SU-DHL-6 (cell line): ENCODE results near the gene EGR1.

ENCODE experiments used
- H2AFZ ChIP-seq: fragments of 200-600 bp; sonication (generic); 2 replicates; pipeline ENCODE4 v1.6.1; 2014; ENCODE audit warnings: low read depth, mild to moderate bottlenecking, moderate library complexity, mixed read lengths, antibody characterized with exemption, low read length; ENCODE audit not compliant: severe bottlenecking
- H3F3A ChIP-seq: fragments of 200-600 bp; shearing (Covaris generic); 2 replicates; pipeline ENCODE4 v1.6.0; 2016; ENCODE audit warnings: antibody characterized with exemption, mild to moderate bottlenecking; ENCODE audit not compliant: insufficient read depth
- H3K27ac ChIP-seq: fragments of 200-600 bp; sonication (generic); 2 replicates; pipeline ENCODE4 v1.5.1; 2016; ENCODE audit warnings: low read depth, mild to moderate bottlenecking, low read length, moderate library complexity, mixed read lengths
- H3K27me3 ChIP-seq: fragments of 200-600 bp; sonication (generic), shearing (Covaris generic); 2 replicates; pipeline ENCODE4 v1.6.0; 2014; ENCODE audit warnings: mild to moderate bottlenecking, low read length
- H3K36me3 ChIP-seq: fragments of 200-600 bp; sonication (generic); 2 replicates; pipeline ENCODE4 v1.6.1; 2014; ENCODE audit warnings: mild to moderate bottlenecking, low read length, mixed read lengths
- H3K4me2 ChIP-seq: fragments of 300-600, 200-600 bp; shearing (Covaris generic), sonication (generic); 2 replicates; pipeline ENCODE4 v1.6.0; 2014; ENCODE audit warnings: low read length, low read depth, mild to moderate bottlenecking; ENCODE audit not compliant: poor library complexity, severe bottlenecking
- H3K4me3 ChIP-seq: fragments of 200-600 bp; sonication (generic); 2 replicates; pipeline ENCODE4 v1.5.1; 2014; ENCODE audit warnings: antibody characterized with exemption, low read length, mild to moderate bottlenecking, mixed read lengths; ENCODE audit not compliant: insufficient read depth, poor library complexity, severe bottlenecking
- H3K79me2 ChIP-seq: fragments of 200-600 bp; sonication (generic); 2 replicates; pipeline ENCODE4 v1.6.1; 2014; ENCODE audit warnings: mild to moderate bottlenecking, low read length, moderate library complexity; ENCODE audit not compliant: insufficient read depth
- H3K9ac ChIP-seq: fragments of 200-600 bp; sonication (generic); 2 replicates; pipeline ENCODE4 v1.7.0; 2014; ENCODE audit warnings: mild to moderate bottlenecking, low read length
- H3K9me2 ChIP-seq: fragments of 200-600 bp; sonication (generic); replicated peaks from 2 replicates; pipeline ENCODE4 v1.6.1; 2014; ENCODE audit warnings: low read length; ENCODE audit not compliant: insufficient read depth
- H3K9me3 ChIP-seq: fragments of 200-600 bp; sonication (generic); 2 replicates; pipeline ENCODE4 v1.6.1; 2014; ENCODE audit warnings: low read length, mixed read lengths; ENCODE audit not compliant: insufficient read depth
- H4K20me1 ChIP-seq: fragments of 200-600 bp; sonication (generic); 2 replicates; pipeline ENCODE4 v1.6.1; 2014; ENCODE audit warnings: low read depth, mild to moderate bottlenecking, antibody characterized with exemption, low read length, moderate library complexity, mixed read lengths
- EZH2phosphoT487 ChIP-seq: fragments of 200-600 bp; sonication (generic), shearing (Covaris generic); conservative IDR thresholded peaks from 2 replicates; pipeline ENCODE4 v1.6.1; 2018; ENCODE audit warnings: mild to moderate bottlenecking, antibody characterized with exemption, low read length, moderate library complexity, mixed read lengths
- TF ChIP-seq, protein P1 (sequence below): fragments of 200-600 bp; sonication (generic); IDR thresholded peaks from one replicate; pipeline ENCODE4 v1.5.1; 2017; ENCODE audit warnings: antibody characterized with exemption, mild to moderate bottlenecking, low read length, moderate library complexity; ENCODE audit not compliant: insufficient read depth, poor library complexity, severe bottlenecking

The EGR1 gene

DNA sequence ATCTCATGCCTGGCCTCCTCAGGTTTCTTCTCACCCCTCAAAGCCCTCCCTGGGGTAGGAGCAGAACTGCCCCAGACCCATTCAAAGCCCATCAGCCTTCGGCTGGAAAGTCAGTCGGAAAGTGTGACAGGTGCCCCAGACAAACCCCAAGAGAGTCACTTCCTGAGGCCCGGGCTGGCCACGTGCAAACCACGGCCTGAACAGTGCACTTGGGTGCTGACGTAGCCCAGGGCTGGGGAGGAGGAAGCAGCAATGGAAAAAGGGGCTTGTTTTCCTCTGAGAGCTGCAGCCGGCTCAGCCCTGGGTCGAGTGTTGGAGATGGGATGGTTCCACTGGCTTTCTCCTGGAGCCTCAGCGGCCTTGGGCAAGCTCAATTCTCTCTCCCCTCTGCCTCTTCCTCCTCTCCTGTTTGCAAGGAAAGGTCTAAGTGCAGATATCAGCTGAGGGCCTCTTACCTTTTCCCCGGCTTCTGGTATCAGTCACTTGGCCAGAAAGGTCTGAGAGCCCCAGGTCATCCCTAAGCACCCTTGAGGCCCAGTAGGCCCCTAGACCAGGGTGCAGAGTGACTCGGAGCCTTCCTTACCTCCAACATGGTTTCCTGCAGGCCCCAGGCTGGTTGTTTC is 5.9 kb upstream of the EGR1 start:
- no peak overlapping the region for H3K27ac ChIP-seq
- H3K9me3 ChIP-seq = no peaks in the 10 kb centered on the region
- H3K9me2 ChIP-seq = no peaks in the 10 kb centered on the region
- H4K20me1 ChIP-seq = no peaks in the 10 kb centered on the region
- peak overlapping the region; percentile 10; the same call in 1 of the 2 replicates for H3K9ac ChIP-seq
- H3F3A ChIP-seq = no peaks in the 10 kb centered on the region
- H3K4me2 ChIP-seq = no peak overlapping the region
- peak overlapping the region; percentile 61 for H2AFZ ChIP-seq
- no peaks in the 10 kb centered on the region for H3K27me3 ChIP-seq
- H3K4me3 ChIP-seq = no peak overlapping the region
- no peaks in the 10 kb centered on the region for H3K79me2 ChIP-seq
- no peaks in the 10 kb centered on the region for H3K36me3 ChIP-seq
- TF ChIP-seq EZH2phosphoT487 = no peak
- TF ChIP-seq, protein P1, sequence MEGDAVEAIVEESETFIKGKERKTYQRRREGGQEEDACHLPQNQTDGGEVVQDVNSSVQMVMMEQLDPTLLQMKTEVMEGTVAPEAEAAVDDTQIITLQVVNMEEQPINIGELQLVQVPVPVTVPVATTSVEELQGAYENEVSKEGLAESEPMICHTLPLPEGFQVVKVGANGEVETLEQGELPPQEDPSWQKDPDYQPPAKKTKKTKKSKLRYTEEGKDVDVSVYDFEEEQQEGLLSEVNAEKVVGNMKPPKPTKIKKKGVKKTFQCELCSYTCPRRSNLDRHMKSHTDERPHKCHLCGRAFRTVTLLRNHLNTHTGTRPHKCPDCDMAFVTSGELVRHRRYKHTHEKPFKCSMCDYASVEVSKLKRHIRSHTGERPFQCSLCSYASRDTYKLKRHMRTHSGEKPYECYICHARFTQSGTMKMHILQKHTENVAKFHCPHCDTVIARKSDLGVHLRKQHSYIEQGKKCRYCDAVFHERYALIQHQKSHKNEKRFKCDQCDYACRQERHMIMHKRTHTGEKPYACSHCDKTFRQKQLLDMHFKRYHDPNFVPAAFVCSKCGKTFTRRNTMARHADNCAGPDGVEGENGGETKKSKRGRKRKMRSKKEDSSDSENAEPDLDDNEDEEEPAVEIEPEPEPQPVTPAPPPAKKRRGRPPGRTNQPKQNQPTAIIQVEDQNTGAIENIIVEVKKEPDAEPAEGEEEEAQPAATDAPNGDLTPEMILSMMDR = no peak

DNA sequence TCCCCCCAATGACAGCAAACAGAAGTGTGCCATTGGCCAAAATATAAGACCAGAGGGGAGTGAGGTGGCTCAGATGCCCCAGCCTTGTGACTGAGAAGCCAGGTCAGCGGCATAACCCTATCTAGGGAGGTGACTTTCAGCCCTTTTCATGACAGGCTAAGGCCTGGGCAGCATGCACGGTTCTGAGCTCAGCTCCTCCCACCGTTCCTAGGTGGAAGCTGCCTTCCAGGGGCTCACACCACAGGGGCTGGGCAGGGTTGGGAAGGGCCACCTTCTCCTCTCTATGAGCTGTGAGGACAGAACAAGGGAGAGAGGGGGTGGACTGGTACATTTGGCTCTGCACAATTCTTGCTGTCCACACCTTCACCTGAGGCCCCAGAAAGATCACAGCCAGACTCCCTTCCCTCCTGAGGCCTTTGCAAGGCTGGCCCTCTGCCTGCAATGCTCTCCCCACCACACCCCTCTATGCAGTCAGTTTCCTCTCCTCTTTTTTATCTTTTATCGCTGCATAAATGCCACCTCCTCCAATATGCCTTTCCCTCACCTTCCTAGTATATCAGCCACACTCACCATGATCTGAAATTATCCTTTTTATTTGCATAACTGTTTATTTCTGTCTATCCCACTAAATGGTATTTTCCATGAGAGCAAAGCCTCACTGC is 5.1 kb upstream of the EGR1 start:
- H3K9ac ChIP-seq = no peak overlapping the region
- H3K27ac ChIP-seq = no peak overlapping the region
- H3K4me3 ChIP-seq = no peak overlapping the region
- no peaks in the 10 kb centered on the region for H4K20me1 ChIP-seq
- no peaks in the 10 kb centered on the region for H3K79me2 ChIP-seq
- H3F3A ChIP-seq = no peaks in the 10 kb centered on the region
- H3K36me3 ChIP-seq = no peaks in the 10 kb centered on the region
- H3K9me2 ChIP-seq = no peaks in the 10 kb centered on the region
- H3K4me2 ChIP-seq = no peak overlapping the region
- no peak for TF ChIP-seq EZH2phosphoT487
- TF ChIP-seq, protein P1 = no peak
- H3K27me3 ChIP-seq = no peaks in the 10 kb centered on the region
- no peaks in the 10 kb centered on the region for H3K9me3 ChIP-seq
- no peak overlapping the region for H2AFZ ChIP-seq

GRCh38 chr5:138461343-138462125 is 3.7 kb upstream of the EGR1 start:
- Histone ChIP-seq H4K20me1 (peaks cover 4% of the 10 kb centered on the region; the same call in 1 of the 2 replicates), H3K27ac (no peak overlapping the region), H3K27me3 (no peaks in the 10 kb centered on the region), H3F3A (no peaks in the 10 kb centered on the region), H3K9me2 (no peaks in the 10 kb centered on the region), H3K9me3 (no peaks in the 10 kb centered on the region), H3K4me2 (no peak overlapping the region), H3K79me2 (no peaks in the 10 kb centered on the region), H3K9ac (no peak overlapping the region), H2AFZ (no peak overlapping the region), H3K4me3 (no peak overlapping the region), H3K36me3 (no peaks in the 10 kb centered on the region; the same call in 1 of the 2 replicates)
- no peak for TF ChIP-seq EZH2phosphoT487
- TF ChIP-seq, protein P1 = no peak
